ENCODE results near the gene CRYGN.

The CRYGN gene

DNA sequence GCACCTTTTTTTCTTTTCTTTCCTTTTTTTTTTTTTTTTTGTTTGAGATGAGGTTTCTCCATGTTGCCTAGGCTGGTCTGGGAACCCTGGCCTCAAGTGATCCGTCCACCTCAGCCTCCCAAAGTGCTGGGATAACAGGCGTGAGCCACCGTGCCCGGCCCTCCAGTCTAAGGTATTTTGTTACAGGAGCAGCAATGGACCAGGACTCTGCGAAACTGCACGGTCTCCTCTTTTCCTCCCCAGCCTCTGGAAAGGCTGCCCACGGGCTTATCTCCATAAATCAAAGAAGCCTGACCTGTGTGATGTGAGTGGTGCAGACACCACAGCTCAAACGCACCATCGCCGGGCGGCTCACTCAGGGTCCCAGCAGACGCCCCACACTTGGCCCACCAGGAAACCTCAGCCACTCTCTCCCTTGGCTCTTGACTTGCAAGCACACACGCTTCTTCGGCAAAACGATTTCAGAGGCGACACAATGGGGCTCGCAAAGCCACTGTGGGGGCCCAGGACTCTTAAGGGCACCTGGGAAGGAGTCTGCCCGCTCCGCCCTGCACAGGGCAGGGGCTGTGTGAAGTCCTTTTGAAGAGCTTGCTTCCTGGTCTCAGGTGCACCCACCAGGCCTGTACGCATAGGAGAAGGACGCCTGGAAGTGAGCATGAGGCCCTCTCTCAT, 50.7 kb downstream of the CRYGN start:
- no peak for DNase-seq

DNA sequence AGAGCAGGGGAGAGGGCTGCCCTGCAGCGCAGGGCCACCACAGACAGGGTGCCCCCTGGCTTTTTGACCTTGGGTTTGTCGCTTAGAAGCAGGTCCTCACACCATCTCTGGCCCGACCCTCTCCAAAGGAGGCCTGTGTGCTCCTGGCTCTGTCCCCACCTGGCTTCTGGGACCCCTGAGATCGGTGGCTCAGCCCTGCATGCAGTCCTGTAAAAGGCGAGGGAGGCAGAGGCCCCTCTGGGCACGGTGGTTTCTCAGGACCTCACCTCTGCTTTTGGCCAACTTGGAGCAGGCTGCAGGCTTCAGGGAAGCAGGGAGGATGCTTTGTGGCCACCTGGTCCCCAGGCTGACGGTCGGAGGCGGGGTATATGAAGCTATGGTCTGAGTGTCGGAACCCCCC, 51.5 kb downstream of the CRYGN start:
- no peak for DNase-seq

DNA sequence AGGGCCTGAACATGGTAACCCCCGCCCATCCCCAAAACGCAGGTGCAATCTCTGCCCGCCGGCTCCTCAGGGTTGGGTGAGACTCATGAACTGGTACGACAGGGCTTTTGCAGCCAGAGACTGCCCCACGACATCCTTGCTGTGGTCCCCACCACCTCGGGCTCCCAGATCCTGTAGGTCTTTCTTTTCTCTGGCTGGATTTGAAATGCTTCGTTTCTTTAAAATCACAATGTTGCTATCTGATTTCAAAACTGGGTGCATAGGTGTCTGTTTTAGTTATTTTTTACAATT, 52.0 kb downstream of the CRYGN start:
- no peak for DNase-seq

DNA sequence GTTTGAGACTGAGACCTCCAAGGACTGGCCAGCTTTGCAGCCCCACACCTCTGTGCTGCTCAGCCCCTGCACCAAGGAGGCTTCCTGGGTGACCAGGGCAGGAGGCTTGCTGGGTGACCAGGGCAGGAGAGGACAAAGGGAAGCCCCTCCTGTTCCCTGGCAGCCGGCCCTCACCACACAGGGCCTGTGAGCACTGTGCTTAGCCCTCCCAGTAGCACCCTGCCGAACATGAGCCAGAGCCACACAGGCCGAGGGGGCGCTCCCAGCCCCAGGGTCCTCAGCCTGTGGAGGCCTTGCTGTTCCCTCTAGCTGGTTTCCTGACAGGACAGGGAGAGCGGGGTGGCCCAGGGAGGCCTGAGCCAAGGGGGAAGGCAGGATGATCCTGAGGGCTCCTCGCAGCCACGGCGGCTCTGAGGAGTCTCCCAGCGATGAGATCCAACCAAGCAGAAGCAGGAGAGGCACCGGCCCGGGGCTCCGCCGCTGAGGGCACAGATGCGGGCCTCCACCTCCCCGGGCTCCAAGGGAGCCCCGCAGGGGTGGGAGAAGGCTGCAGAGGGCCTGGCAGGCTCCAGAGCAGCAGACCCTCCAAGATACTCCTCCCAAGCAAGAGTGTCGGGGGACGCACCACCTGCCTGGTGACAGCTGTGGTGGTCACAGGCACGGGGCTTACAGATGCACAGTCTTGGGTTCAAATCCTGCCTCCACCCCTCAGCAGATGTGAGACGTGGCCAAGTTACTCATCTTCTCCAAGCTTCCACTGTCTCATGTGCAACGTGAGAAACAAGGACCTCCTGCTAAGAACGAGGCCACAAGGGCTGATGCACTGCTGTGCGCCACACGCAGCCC, 52.6 kb downstream of the CRYGN start:
- no peak for DNase-seq

DNA sequence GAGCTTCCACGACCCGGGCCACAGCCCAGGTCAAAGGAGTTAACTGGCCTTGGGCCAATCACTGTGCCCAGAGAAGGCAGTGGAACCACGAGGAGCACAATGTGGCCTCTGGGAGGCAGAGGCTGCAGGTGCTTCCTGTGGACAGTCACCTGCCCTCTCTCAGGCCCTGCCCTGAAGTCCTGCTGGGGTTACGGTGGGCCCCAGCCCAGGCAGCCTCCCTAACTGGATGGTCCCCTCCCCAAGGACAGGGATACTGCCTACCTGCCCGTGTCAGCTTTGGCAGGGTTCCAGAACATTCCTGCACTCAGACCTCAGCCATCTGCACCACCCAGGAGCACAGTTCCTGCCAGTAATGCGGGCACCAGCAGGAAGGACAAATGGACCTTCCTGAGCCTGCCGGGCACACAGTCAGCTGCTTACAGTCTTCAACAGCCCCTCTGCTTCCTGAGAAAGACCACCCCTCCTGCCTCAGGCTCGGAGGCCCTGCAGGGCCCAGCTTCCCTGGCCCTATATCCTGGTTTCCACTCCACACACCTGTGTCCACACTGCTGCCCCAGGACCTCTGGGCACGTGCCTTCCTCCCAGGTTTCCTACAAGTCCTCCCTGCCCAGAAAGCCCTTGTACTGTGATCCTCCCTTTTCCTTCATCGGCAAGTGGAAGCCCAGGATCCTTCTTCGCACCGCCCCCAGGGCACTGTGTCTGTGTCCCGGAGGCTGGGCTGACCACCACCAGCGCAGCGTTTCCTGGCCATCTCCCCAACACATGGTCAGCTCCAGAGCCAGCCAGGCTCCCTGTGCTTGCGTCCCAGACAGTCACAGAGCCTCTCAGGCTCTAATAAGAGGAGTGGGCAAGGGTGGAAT, 53.4 kb downstream of the CRYGN start:
- no peak for DNase-seq

GRCh38 chr7:151385626-151386300, 54.2 kb downstream of the CRYGN start:
- no peak for DNase-seq

DNA sequence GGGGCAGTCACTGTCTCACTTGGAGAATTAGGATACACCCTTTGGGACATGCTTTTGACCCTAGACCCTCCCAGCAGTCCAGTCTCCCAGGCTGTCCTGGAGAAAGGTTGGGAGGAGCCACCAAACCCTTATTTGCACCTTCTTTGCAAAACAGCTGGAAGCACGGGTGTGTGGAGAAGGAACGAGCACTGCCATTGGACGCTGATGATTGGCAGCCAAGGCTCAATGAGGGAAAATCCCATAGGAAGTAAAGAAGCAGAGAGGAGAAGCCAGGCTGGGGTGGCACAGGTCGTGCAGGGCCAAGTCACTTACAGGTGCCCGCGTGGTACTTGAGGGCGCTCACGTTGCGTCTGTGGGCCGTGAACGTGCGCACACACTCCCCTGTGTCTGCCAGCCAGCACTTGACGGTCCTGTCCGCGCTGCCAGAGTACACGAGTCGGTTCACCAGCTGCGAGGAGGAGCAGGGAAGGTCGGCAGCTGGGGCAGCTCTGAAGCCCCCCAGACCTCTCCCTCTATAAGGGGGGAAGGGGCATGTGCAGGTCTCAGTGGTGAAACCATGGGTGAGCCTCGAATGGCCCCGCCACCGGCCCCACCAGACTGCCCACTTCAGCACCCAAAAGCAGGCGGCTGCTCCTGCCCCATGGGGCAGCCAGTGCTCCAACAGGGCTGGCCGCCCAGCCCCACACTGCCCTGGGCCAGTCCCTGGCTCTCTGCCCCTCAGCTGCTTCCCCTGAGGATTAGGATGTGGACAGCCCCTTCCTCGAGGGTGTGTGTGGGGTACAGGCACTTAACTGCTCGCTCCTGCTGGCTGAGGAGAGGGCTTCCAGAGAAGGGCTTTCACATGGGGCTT, 54.9 kb downstream of the CRYGN start:
- no peak for DNase-seq

DNA sequence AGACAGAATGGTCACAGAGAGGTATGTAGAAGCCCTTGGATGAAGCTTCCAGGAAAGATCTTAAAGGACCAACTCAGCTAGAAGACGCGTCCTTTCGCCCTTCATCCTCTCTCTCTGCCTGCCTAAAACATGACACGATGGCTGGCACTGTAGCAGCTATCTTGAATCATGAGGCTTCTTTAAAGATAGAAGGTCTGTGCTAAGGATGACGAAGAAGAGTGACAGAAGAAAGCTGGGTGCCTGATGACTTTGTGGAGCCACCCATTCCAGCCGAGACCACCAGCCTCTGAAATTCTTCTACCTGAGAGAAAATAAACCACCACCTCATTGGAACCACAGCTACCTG, 55.6 kb downstream of the CRYGN start:
- DNase-seq = no peak

GRCh38 chr7:151383638-151384351, 56.1 kb downstream of the CRYGN start:
- no peak for DNase-seq

DNA sequence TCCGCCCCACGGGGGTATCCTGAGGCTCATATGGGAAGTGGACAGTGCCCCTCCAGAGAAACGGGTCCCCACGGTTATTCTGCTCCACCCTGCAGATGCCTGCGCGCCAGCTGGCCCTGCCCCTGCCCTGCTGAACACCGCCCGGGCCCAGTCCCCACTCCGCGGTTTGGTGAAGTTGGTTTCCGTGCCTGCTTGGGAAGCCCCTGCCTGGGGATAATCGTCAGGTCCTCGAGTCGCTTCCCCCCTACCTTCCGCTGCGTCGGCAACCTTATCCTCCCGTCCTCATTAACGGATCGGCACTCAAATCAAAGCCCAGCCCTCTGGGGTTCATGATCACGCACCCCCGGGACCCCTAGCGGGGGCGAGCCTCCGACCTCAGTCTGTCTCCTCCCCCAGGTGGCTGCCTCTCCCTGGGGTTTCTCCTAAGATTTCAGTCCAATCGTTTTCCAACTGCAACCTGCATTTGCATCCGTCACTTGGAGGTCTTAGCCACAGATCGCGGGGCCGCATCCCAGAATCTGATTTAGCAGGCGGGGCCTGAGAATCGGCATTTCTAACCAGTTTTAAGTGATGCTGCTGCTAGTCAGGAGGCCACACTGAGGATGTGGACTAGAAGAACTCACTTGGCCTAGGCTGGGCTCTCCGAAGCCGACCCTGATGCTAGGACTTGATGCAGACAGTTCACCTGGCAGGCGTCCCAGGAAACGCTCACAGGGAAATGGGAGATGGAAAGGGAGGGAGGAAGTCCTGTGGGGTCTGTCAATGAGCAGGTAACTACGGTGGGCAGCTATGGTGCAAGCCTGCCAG, 57.7 kb downstream of the CRYGN start:
- DNase-seq = no peak

GRCh38 chr7:151381348-151382078, 58.4 kb downstream of the CRYGN start:
- DNase-seq = no peak

GRCh38 chr7:151381098-151381347, 58.9 kb downstream of the CRYGN start:
- DNase-seq = no peak

- no peak for DNase-seq
Observed at GRCh38 chr7:151380199-151381097, 59.5 kb downstream of the CRYGN start.

GRCh38 chr7:151379534-151380198, 60.3 kb downstream of the CRYGN start:
- DNase-seq = no peak

DNA sequence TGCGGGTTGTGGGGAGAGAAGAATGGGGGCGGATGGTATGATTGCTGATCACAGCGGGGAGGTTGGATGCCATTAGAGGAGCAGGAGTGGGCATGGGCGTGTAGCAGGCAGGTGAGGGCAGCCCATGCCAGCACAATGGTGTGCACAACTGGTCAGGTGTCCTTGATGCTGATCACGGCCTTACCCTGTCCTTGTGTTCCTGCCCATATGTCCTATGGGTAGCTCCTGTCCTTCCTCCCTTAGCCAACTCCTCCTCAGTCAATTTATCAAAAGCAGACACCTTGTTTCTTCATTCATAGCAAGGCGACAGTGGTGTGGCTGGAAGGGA, 60.8 kb downstream of the CRYGN start:
- DNase-seq = no peak

Measured in fibroblast of skin of right quadriceps (primary cell).